Measurements from ENCODE around the gene SRGAP1. TPM values are rescaled to one million over a fixed set of nuclear protein-coding genes. Genes with fewer than 3 reads are reported as not detected.
"Not testable (repeated sequence)": the region's sequence is repeated elsewhere in the genome, so short reads cannot be mapped to it uniquely, and the experiment has no call there.

Gene SRGAP1
- polyA plus RNA-seq, 4 donors = 18.3 to 23.7 (median 21.9) TPM

GRCh38 chr12:64132672-64133071 is 288.2 kb downstream of the SRGAP1 start:
- not testable (repeated sequence) for DNase-seq (ENCODE audit: low read depth in 4 of 4, low spot score in 3 of 4)

- DNase-seq (ENCODE audit: low read depth in 4 of 4, low spot score in 3 of 4) = no peak
These were observed 292.6 kb downstream of the SRGAP1 start for GRCh38 chr12:64137117-64137516.

GRCh38 chr12:64139021-64139420 is 294.5 kb downstream of the SRGAP1 start:
- no peak for DNase-seq (ENCODE audit: low read depth in 4 of 4, low spot score in 3 of 4)

- no peak for DNase-seq (ENCODE audit: low read depth in 4 of 4, low spot score in 3 of 4)
These were observed 297.9 kb downstream of the SRGAP1 start for GRCh38 chr12:64142382-64142781.

- DNase-seq (ENCODE audit: low read depth in 4 of 4, low spot score in 3 of 4) = no peak
These were observed 298.3 kb downstream of the SRGAP1 start for GRCh38 chr12:64142784-64143183.

- no peak for DNase-seq (ENCODE audit: low read depth in 4 of 4, low spot score in 3 of 4)
These were observed 300.7 kb downstream of the SRGAP1 start for GRCh38 chr12:64145226-64145625.

GRCh38 chr12:64147011-64147631 is 302.6 kb downstream of the SRGAP1 start:
- DNase-seq (ENCODE audit: low read depth in 4 of 4, low spot score in 3 of 4) = peak in 3 of 4 donors; percentile 21 to 36 (median 26)

- DNase-seq (ENCODE audit: low read depth in 4 of 4, low spot score in 3 of 4) = no peak
These were observed 303.4 kb downstream of the SRGAP1 start for GRCh38 chr12:64147875-64148274.

- no peak for DNase-seq (ENCODE audit: low read depth in 4 of 4, low spot score in 3 of 4)
These were observed 310.2 kb downstream of the SRGAP1 start for GRCh38 chr12:64154677-64155076.

- DNase-seq (ENCODE audit: low read depth in 4 of 4, low spot score in 3 of 4) = no peak
These were observed 312.6 kb downstream of the SRGAP1 start for GRCh38 chr12:64157110-64157509.

- no peak for DNase-seq (ENCODE audit: low read depth in 4 of 4, low spot score in 3 of 4)
These were observed 315.7 kb downstream of the SRGAP1 start for GRCh38 chr12:64160021-64160710.

GRCh38 chr12:64160711-64161060 is 316.2 kb downstream of the SRGAP1 start:
- DNase-seq (ENCODE audit: low read depth in 4 of 4, low spot score in 3 of 4) = no peak

GRCh38 chr12:64166606-64167005 is 322.1 kb downstream of the SRGAP1 start:
- not testable (repeated sequence) for DNase-seq (ENCODE audit: low read depth in 4 of 4, low spot score in 3 of 4)

- DNase-seq (ENCODE audit: low read depth in 4 of 4, low spot score in 3 of 4) = not testable (repeated sequence)
These were observed 322.5 kb downstream of the SRGAP1 start for GRCh38 chr12:64167041-64167440.

GRCh38 chr12:64170024-64170423 is 325.5 kb downstream of the SRGAP1 start:
- DNase-seq (ENCODE audit: low read depth in 4 of 4, low spot score in 3 of 4) = no peak

- DNase-seq (ENCODE audit: low read depth in 4 of 4, low spot score in 3 of 4) = no peak
These were observed 326.2 kb downstream of the SRGAP1 start for GRCh38 chr12:64170730-64171129.

- DNase-seq (ENCODE audit: low read depth in 4 of 4, low spot score in 3 of 4) = no peak
These were observed 327.2 kb downstream of the SRGAP1 start for GRCh38 chr12:64171715-64172114.

- no peak for DNase-seq (ENCODE audit: low read depth in 4 of 4, low spot score in 3 of 4)
These were observed 327.9 kb downstream of the SRGAP1 start for GRCh38 chr12:64172143-64172970.

GRCh38 chr12:64173456-64173855 is 329.0 kb downstream of the SRGAP1 start:
- no peak for DNase-seq (ENCODE audit: low read depth in 4 of 4, low spot score in 3 of 4)

GRCh38 chr12:64175254-64175945 is 330.9 kb downstream of the SRGAP1 start:
- DNase-seq (ENCODE audit: low read depth in 4 of 4, low spot score in 3 of 4) = no peak

GRCh38 chr12:64177001-64177400 is 332.5 kb downstream of the SRGAP1 start:
- DNase-seq (ENCODE audit: low read depth in 4 of 4, low spot score in 3 of 4) = no peak
